Epithelial cell of esophagus (primary cell): ENCODE data around the gene HCAR3.

Experiments
- DNase-seq: peaks from one replicate; pipeline ENCODE4 v3.0.0; 2010; ENCODE audit warnings: low read depth
- H3K4me3 ChIP-seq: 2 replicates; pipeline ENCODE4 v1.5.1; 2011; ENCODE audit warnings: mild to moderate bottlenecking, low read length, control low read depth
- TF ChIP-seq, protein P1 (sequence below): IDR thresholded peaks from 2 replicates; pipeline ENCODE4 v1.5.1; 2011; ENCODE audit warnings: low read depth, mild to moderate bottlenecking, low read length, control low read depth, inconsistent platforms; ENCODE audit not compliant: insufficient read depth; ENCODE audit errors: missing control alignments

HCAR3 gene

DNA sequence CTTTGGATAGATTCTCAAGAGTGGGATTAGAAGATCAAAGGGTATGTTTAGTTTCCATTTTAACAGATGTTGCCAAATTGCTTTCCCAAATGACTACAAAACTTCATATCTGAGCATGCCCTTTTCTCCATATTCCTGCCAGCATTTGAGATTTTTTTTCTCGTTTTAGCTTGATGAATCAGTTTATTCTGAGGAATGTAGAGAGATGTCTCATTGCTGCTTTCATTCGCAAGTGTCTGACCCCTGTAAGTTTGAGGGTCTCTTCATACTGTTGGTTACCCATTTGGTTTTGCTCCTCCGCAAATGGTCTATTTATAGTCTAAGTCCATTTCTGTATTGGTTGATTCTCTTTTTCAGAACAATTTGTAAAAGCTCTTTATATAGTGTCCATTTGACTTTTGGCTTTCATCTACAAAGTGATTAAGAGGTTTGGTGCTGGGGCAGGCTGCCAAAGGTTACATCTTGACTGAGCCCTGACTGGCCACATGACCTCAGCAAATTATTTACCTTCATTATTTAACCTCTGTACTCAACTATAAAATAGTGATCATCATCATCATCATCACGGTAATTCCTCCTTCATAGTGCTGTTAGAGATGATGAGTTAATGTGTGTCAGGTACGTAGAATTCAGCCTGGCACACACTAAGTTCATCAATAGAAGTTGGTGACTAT lies 47.1 kb downstream of the HCAR3 start:
- peak; percentile 17 for DNase-seq
- H3K4me3 ChIP-seq = no peak overlapping the region
- TF ChIP-seq, protein P1, sequence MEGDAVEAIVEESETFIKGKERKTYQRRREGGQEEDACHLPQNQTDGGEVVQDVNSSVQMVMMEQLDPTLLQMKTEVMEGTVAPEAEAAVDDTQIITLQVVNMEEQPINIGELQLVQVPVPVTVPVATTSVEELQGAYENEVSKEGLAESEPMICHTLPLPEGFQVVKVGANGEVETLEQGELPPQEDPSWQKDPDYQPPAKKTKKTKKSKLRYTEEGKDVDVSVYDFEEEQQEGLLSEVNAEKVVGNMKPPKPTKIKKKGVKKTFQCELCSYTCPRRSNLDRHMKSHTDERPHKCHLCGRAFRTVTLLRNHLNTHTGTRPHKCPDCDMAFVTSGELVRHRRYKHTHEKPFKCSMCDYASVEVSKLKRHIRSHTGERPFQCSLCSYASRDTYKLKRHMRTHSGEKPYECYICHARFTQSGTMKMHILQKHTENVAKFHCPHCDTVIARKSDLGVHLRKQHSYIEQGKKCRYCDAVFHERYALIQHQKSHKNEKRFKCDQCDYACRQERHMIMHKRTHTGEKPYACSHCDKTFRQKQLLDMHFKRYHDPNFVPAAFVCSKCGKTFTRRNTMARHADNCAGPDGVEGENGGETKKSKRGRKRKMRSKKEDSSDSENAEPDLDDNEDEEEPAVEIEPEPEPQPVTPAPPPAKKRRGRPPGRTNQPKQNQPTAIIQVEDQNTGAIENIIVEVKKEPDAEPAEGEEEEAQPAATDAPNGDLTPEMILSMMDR = no peak

GRCh38 chr12:122668268-122668667 lies 48.3 kb downstream of the HCAR3 start:
- TF ChIP-seq, protein P1 = no peak
- no peak for DNase-seq
- H3K4me3 ChIP-seq = no peak overlapping the region

- no peak overlapping the region for H3K4me3 ChIP-seq
- no peak for DNase-seq
- TF ChIP-seq, protein P1 = no peak
Measured at GRCh38 chr12:122665759-122666158, 50.9 kb downstream of the HCAR3 start.

DNA sequence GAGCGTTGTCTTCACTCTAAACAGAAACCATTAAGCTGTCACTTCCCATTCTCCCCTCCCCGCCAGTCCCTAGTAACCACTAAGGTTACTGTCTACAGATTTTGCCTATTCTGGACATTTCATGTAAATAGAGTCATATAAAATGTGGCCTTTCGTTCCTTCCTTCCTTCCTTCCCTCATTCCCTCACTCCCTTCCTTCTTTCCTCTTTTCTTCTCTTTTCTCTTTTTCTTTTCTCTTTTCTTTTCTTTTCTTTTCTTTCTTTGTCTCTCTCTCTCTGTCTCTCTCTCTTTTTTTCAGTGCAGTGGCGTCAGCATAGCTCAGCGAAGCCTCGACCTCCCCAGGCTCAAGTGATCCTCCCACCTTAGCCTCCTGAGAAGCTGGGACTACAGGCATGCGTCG lies 51.3 kb downstream of the HCAR3 start:
- DNase-seq = no peak
- TF ChIP-seq, protein P1 = no peak
- H3K4me3 ChIP-seq = no peak overlapping the region
